Mesenchymal stem cell (in vitro differentiated cells and primary cell): ENCODE results near the gene DENND2A.

Experiments
- DNase-seq: peaks from one replicate; pipeline ENCODE4 v3.0.0-alpha.2; 2013
- H2AFZ ChIP-seq: one replicate; pipeline ENCODE4 v1.6.1; 2013; ENCODE audit warnings: low read depth, mild to moderate bottlenecking, control low read depth, inconsistent platforms, low read length, moderate library complexity
- H2AK5ac ChIP-seq: 2 replicates; pipeline ENCODE4 v1.6.1; 2013; ENCODE audit warnings: low read length, moderate library complexity, mild to moderate bottlenecking, inconsistent platforms; ENCODE audit not compliant: severe bottlenecking
- H2BK120ac ChIP-seq: one replicate; pipeline ENCODE4 v1.6.1; 2013; ENCODE audit warnings: low read depth, mild to moderate bottlenecking, inconsistent platforms, low read length, moderate library complexity
- H2BK12ac ChIP-seq, 2 experiments: one replicate each; pipeline ENCODE4 v1.6.1; 2013; ENCODE audit warnings: inconsistent platforms in 2 of 2, low read length in 2 of 2, mild to moderate bottlenecking in 2 of 2, moderate library complexity in 2 of 2, control low read depth in 1 of 2
- H2BK15ac ChIP-seq: one replicate; pipeline ENCODE4 v1.6.1; 2013; ENCODE audit warnings: mild to moderate bottlenecking, low read depth, inconsistent platforms; ENCODE audit not compliant: poor library complexity, severe bottlenecking
- H2BK5ac ChIP-seq: 2 replicates; pipeline ENCODE4 v1.6.1; 2013; ENCODE audit warnings: low read depth, mild to moderate bottlenecking, low read length, control low read depth, inconsistent platforms; ENCODE audit not compliant: poor library complexity, severe bottlenecking
- H3K14ac ChIP-seq, 2 experiments: one replicate each; pipeline ENCODE4 v1.6.1; 2013; ENCODE audit warnings: inconsistent platforms in 2 of 2, low read length in 2 of 2, control low read depth in 1 of 2, mild to moderate bottlenecking in 1 of 2, moderate library complexity in 1 of 2
- H3K18ac ChIP-seq, 2 experiments: one replicate each; pipeline ENCODE4 v1.6.1; 2013; ENCODE audit warnings: inconsistent platforms in 2 of 2, low read length in 2 of 2, control low read depth in 1 of 2, low read depth in 1 of 2, mild to moderate bottlenecking in 1 of 2
- H3K23ac ChIP-seq, 2 experiments: one replicate each; pipeline ENCODE4 v1.6.1; 2013; ENCODE audit warnings: inconsistent platforms in 2 of 2, low read length in 2 of 2, mild to moderate bottlenecking in 2 of 2, moderate library complexity in 2 of 2, control low read depth in 1 of 2
- H3K27ac ChIP-seq: 2 replicates; pipeline ENCODE4 v1.5.1; 2013; ENCODE audit warnings: mild to moderate bottlenecking, moderate library complexity, low read length, control low read depth, inconsistent platforms; ENCODE audit not compliant: poor library complexity, severe bottlenecking
- H3K27me3 ChIP-seq, 2 experiments: 2 replicates each; pipeline versions ENCODE4 v1.6.1 to v1.7.0; 2013; ENCODE audit warnings: low read length in 2 of 2, mild to moderate bottlenecking in 2 of 2, moderate library complexity in 2 of 2, control low read depth in 1 of 2, inconsistent platforms in 1 of 2; ENCODE audit not compliant: control insufficient read depth in 1 of 2, insufficient read depth in 1 of 2
- H3K36me3 ChIP-seq, 2 experiments: 2 replicates each; pipeline versions ENCODE4 v1.6.1 to v1.7.0; 2013; ENCODE audit warnings: low read length in 2 of 2, control low read depth in 1 of 2, inconsistent platforms in 1 of 2, low read depth in 1 of 2, mild to moderate bottlenecking in 1 of 2; ENCODE audit not compliant: insufficient read depth in 2 of 2, control insufficient read depth in 1 of 2
- H3K4ac ChIP-seq, 2 experiments: one replicate each; pipeline ENCODE4 v1.6.1; 2013; ENCODE audit warnings: inconsistent platforms in 2 of 2, low read length in 2 of 2, mild to moderate bottlenecking in 2 of 2, moderate library complexity in 2 of 2, control low read depth in 1 of 2, low read depth in 1 of 2
- H3K4me1 ChIP-seq: 2 replicates; pipeline ENCODE4 v1.6.1; 2013; ENCODE audit warnings: low read depth, low read length, control low read depth; ENCODE audit not compliant: control insufficient read depth, insufficient read depth
- H3K4me2 ChIP-seq: 2 replicates; pipeline ENCODE4 v1.6.1; 2013; ENCODE audit warnings: low read length, mild to moderate bottlenecking, inconsistent platforms; ENCODE audit not compliant: poor library complexity, severe bottlenecking
- H3K4me3 ChIP-seq, 2 experiments: 2 replicates each; pipeline versions ENCODE4 v1.5.1 to v1.7.0; 2013; ENCODE audit warnings: low read length in 2 of 2, mild to moderate bottlenecking in 2 of 2, control low read depth in 1 of 2, low read depth in 1 of 2; ENCODE audit not compliant: insufficient read depth in 1 of 2
- H3K79me1 ChIP-seq: replicated peaks from 2 replicates; pipeline ENCODE4 v1.6.1; 2013; ENCODE audit warnings: mild to moderate bottlenecking, control low read depth, low read length, inconsistent platforms; ENCODE audit not compliant: poor library complexity, severe bottlenecking
- H3K9ac ChIP-seq: 2 replicates; pipeline ENCODE4 v1.7.0; 2013; ENCODE audit warnings: mild to moderate bottlenecking, low read length, moderate library complexity
- H3K9me3 ChIP-seq: 2 replicates; pipeline ENCODE4 v1.7.0; 2013; ENCODE audit warnings: mild to moderate bottlenecking, low read length; ENCODE audit not compliant: control insufficient read depth
- H4K8ac ChIP-seq: one replicate; pipeline ENCODE4 v1.6.1; 2013; ENCODE audit warnings: inconsistent platforms, mild to moderate bottlenecking, low read length, moderate library complexity
- H4K91ac ChIP-seq: one replicate; pipeline ENCODE4 v1.6.1; 2013; ENCODE audit warnings: mild to moderate bottlenecking, low read length, inconsistent platforms
- WGBS: methylation state at CpG from one replicate; pipeline ENCODE4 v1.1.7; 2013; ENCODE audit warnings: mixed read lengths; 5-methylcytosine and 5-hydroxymethylcytosine counted together

Gene DENND2A

DNA sequence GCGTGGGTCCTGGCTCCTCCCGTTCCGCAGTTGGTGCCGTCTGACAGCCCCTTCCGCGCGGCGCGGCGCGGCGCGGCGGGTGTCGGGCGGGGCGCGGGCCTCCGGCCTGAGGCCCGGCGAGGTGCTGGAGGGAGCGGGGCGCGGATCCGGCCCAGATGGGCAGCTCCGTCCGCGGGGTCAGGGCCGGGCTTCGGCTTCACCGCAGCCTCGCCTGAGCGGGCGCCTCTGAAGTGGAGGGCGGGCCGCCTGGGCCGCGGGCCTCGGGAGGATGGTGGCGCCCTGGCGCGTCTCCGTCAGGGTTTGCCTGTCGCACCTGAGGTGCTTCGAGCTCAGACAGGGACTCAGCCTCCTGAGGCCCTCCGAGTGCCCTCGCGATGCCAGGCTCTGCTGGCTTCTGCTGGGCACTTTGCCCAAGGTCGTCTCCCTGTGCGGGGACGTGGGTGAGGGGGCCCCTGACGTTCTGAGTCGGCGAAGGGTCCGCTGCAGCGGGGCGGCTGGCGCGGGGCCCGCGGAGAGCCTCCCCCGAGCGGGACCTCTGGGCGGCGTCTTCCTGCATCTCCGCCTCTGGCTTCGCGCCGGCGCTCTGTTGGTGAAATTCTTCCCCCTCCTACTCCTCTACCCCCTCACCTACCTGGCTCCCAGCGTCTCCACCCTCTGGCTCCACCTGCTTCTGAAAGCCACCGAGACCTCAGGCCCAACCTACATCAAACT, 32.6 kb upstream of the DENND2A start:
- Histone ChIP-seq H3K14ac (peak overlapping the region in 1 of 2 experiments; percentile 90), H3K4ac (peak overlapping the region in 1 of 2 experiments; percentile 81), H3K9ac (peak overlapping the region; percentile 86), H2BK12ac (peak overlapping the region in 1 of 2 experiments; percentile 56), H2BK120ac (peak overlapping the region; percentile 22), H3K18ac (peak overlapping the region; percentile 40 to 85), H3K4me3 (peak overlapping the region; percentile 80 to 89), H3K36me3 (peaks cover 5 to 17% of the 10 kb centered on the region in 2 experiments), H2AFZ (peak overlapping the region; percentile 94), H3K27me3 (no peaks in the 10 kb centered on the region), H3K79me1 (peaks cover 10% of the 10 kb centered on the region), H3K27ac (no peak overlapping the region), H4K8ac (peak overlapping the region; percentile 24), H3K9me3 (no peaks in the 10 kb centered on the region), H3K4me1 (peaks cover 17% of the 10 kb centered on the region), H4K91ac (no peak overlapping the region), H3K4me2 (peak overlapping the region; percentile 98), H2AK5ac (no peak overlapping the region), H3K23ac (peak overlapping the region in 1 of 2 experiments; percentile 84), H2BK5ac (no peak overlapping the region), H2BK15ac (no peak overlapping the region)
- DNase-seq, result no peak
- 2% methylated on average over 52 of the region's 72 CpGs for WGBS

GRCh38 chr7:140672382-140673062, 31.9 kb upstream of the DENND2A start, which contains the start of gene ADCK2:
TSS of gene ADCK2 (plus strand) at chr7:140672945. CDS start at chr7:140673331, 386 bp downstream.
- H2BK15ac ChIP-seq, result no peak within 1 kb of the TSS
- peak within 1 kb of the TSS; percentile 80 to 89 for H3K4me3 ChIP-seq
- 2% methylated on average over 19 of the region's 41 CpGs for WGBS

GRCh38 chr7:140671966-140672365, 31.4 kb upstream of the DENND2A start:
- Histone ChIP-seq H4K91ac (no peak overlapping the region), H3K4me2 (no peak overlapping the region), H3K79me1 (peaks cover 3% of the 10 kb centered on the region), H2AK5ac (no peak overlapping the region), H3K27me3 (no peaks in the 10 kb centered on the region), H3K27ac (no peak overlapping the region), H3K36me3 (peaks cover 0 to 9% of the 10 kb centered on the region in 2 experiments), H3K18ac (no peak overlapping the region), H2AFZ (no peak overlapping the region), H3K23ac (no peak overlapping the region), H4K8ac (no peak overlapping the region), H3K4ac (no peak overlapping the region), H3K9me3 (no peaks in the 10 kb centered on the region), H3K14ac (no peak overlapping the region), H2BK12ac (no peak overlapping the region), H2BK15ac (no peak overlapping the region), H3K9ac (no peak overlapping the region), H2BK5ac (no peak overlapping the region), H2BK120ac (no peak overlapping the region), H3K4me1 (peaks cover 17% of the 10 kb centered on the region), H3K4me3 (peak overlapping the region in 1 of 2 experiments; percentile 63)
- WGBS, result 84% methylated on average over 15 of the region's 15 CpGs
- no peak for DNase-seq

More at GRCh38 chr7:140672382-140673062, 31.9 kb upstream of the DENND2A start, which contains the start of gene ADCK2:
- Histone ChIP-seq H3K79me1 (peaks cover 3% of the 10 kb centered on the region), H3K36me3 (peaks cover 0 to 11% of the 10 kb centered on the region in 2 experiments), H3K27ac (no peak within 1 kb of the TSS), H3K9me3 (no peaks in the 10 kb centered on the region), H3K4me2 (peak within 1 kb of the TSS; percentile 98), H3K14ac (peak within 1 kb of the TSS in 1 of 2 experiments; percentile 90), H3K4me1 (peaks cover 17% of the 10 kb centered on the region), H3K9ac (peak within 1 kb of the TSS; percentile 86), H3K18ac (peak within 1 kb of the TSS; percentile 40 to 85), H2BK120ac (peak within 1 kb of the TSS; percentile 22), H3K4ac (peak within 1 kb of the TSS in 1 of 2 experiments; percentile 81), H2AK5ac (no peak within 1 kb of the TSS), H2BK5ac (no peak within 1 kb of the TSS), H2AFZ (peak within 1 kb of the TSS; percentile 94), H2BK12ac (peak within 1 kb of the TSS in 1 of 2 experiments; percentile 56), H4K8ac (peak within 1 kb of the TSS; percentile 24), H3K23ac (peak within 1 kb of the TSS in 1 of 2 experiments; percentile 84), H4K91ac (no peak within 1 kb of the TSS), H3K27me3 (no peaks in the 10 kb centered on the region)
- no peak for DNase-seq

GRCh38 chr7:140670343-140670935, 29.8 kb upstream of the DENND2A start:
- no peak overlapping the region for H3K14ac ChIP-seq
- no peak overlapping the region for H3K9ac ChIP-seq
- no peak overlapping the region for H2BK12ac ChIP-seq
- no peak overlapping the region for H3K4ac ChIP-seq
- H3K27me3 ChIP-seq, result no peaks in the 10 kb centered on the region
- H3K9me3 ChIP-seq, result no peaks in the 10 kb centered on the region
- H3K36me3 ChIP-seq, result no peaks in the 10 kb centered on the region
- no peak overlapping the region for H3K23ac ChIP-seq
- no peak overlapping the region for H4K91ac ChIP-seq
- no peak overlapping the region for H3K27ac ChIP-seq
- no peak overlapping the region for H3K4me3 ChIP-seq
- no peak overlapping the region for H3K4me2 ChIP-seq
- no peak for DNase-seq
- peaks cover 3% of the 10 kb centered on the region for H3K79me1 ChIP-seq
- H2BK15ac ChIP-seq, result no peak overlapping the region
- peaks cover 17% of the 10 kb centered on the region for H3K4me1 ChIP-seq
- H2AK5ac ChIP-seq, result no peak overlapping the region
- H2BK120ac ChIP-seq, result no peak overlapping the region
- H3K18ac ChIP-seq, result no peak overlapping the region
- H2AFZ ChIP-seq, result no peak overlapping the region
- 90% methylated on average over 3 of the region's 4 CpGs for WGBS
- H2BK5ac ChIP-seq, result no peak overlapping the region
- no peak overlapping the region for H4K8ac ChIP-seq
